GF-D8 (cell line): ENCODE data around the gene CEND1.

ENCODE experiments used
- DNase-seq: peaks from one replicate; lab custom pipeline; 2025; lab: John Stamatoyannopoulos, UW

The CEND1 gene

DNA sequence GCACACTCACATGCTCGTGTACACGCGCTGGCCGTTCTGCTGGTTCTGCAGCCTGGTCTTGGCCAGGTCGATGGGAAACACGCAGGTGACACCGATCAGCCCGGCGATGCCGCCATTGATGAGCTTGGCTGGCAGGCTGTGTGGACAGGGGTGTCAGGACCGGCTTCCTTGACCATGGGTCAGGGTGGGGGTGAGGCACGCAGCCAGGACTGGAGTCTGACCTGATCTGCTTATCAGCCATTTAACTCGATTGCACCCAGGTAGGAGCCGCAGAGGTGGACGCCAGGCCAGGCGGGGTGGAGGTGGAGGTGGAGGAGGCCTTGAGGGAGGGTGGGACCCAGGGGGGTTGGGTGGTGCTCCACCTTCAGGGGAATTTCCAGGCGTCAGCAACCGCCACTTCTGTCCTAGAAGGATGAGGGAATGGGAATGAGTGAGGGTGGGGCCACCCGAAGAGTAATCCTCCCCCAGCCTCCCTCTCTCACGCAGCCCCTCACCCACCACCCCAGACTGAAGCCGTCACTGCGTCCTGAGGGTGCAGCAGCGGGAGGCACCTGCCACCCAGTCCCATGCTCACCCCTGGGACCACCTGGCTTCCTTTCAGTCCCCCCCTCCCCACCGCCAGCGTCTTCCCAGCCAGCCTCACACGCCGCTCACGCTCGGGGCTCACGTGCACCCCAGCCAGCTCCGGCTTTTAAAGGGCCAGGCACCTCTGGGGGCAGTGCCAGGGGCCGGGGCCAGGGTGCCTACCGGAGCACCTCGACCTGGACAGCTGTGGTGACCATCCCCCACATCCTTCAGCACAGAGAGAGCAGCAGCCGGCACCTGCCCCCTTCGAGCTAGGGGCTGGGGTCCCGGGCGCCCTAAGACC is 5.1 kb upstream of the CEND1 start:
- DNase-seq: no peak

DNA sequence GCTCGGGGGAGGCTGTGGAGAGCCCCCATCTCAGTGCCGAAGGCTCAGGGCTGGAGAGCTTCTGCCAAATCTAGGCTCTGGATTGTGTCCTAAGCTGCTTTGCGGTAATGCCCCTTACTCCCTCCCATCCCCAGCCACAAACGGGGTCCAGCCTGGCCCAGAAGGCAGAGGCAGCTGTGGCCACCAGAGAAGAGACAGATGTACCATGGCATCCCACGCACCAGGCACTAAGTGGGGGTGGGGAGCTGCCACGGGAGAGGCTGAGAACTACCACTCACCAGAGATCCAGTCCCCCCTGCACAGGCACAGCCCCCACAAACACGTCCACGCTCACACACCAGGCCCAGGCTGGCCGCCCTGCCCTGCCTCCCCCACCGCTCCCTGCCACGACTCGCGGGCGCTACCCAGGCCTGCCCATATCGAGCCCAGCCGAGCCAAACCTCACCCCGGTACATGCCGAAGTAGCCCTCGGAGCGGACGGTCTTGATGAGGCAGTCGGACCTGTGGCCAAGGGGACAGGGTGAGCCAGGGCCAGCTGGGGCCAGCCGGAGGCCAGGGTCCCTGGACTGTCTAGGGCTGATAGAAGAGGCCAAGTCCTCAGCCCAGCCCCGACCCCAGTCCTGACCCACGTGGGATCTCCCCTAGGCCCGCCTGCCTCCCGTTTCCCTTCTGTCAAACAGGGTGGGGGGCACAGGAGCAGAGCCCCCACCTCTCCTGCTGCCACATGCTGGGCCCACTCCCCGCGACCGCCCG is 4.3 kb upstream of the CEND1 start:
- DNase-seq: no peak

DNA sequence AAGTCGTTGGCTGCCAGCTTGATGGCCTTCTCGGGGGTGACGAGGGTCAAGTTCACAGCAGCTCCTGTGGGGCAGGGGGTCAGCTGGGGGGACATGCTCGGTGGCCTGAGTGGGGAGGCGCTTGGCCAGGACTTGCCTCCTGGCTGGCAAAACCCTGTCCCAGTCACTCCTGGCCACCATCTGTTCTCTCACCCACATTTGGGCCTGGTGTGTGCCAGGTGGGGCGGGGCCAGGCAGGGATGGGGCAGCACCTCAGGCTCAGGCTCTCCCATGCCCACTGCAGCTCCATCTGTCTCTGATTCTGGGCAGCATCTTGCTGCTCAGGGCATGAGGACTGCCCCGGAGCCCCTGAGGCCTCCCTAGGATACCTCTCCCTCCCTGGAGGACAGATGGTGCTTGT is 3.7 kb upstream of the CEND1 start:
- DNase-seq: no peak

DNA sequence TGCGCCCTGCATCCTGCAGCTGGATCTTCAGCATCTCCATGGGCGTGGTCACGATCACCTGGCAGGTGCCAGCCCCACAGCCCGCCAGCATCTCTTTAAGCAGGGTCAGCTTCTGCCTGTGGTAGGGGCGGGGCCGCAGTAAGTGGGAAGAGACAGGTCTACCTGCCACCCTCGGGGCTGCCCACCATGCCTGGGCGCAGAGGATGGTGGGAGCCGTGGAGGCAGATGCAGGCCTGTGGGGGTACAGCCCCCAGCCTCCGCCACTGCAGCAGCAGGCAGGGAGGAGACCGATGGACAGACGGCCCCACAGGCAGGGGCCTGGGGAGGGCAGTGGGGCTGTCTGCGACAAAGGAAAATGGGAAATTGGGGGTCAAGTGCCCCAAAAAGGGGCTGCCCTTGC is 3.0 kb upstream of the CEND1 start:
- DNase-seq: no peak

DNA sequence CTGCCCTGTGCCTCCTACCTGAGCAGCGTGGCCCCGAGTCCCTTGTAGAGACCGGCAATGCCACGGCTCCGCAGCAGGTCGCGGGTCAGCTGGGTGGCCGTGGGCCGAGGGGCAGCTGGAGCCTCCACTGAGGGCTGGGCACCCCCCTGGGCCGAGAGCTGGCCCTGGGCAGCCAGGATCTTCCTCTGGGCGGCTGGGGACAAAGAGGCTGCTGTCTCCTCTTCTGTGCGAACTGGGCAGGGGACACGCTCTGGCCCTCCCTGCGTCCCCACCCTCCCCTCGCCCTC is 2.6 kb upstream of the CEND1 start:
- no peak for DNase-seq

DNA sequence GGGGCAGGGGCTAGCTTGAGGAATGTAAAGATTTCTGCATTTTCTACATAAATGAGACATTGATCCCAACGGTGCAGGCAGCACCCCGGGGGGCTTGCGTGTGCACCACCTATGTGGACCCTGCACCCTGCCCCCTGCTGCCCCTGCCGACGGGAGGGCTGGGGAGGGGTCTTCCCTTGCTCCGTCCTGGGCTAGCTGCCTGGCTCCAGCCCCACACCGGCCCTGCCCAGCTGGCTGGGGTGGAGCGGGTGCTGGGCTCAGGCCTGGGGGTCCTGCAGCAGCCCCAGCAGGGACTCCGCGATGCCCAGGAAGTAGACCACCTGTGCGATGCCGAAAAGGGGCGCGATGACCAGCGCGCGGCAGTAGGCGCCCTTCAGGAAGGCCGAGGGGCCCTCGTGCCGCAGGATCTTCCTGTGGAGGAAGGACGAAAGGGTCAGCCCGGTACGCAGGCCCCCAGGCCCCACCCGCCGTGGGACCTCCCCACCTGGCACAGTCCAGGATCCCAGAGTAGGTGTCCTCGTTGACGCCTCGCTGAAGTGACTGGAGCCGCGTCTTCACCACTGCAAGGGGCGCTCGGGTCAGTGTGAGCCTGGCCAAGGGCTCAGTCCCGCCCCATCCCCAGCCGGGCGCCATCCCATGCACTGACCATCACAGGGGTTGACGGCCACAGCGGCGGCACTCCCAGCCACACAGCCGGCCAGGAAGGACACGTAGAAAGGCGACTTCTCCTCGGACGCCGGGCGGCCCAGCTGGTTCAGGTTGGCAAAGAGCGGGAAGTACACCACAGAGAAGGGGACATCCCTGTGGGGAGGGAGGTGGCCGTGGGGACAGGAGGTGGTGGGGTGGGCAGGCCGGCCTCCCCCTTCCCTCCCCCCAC is 2.0 kb upstream of the CEND1 start:
- no peak for DNase-seq

DNA sequence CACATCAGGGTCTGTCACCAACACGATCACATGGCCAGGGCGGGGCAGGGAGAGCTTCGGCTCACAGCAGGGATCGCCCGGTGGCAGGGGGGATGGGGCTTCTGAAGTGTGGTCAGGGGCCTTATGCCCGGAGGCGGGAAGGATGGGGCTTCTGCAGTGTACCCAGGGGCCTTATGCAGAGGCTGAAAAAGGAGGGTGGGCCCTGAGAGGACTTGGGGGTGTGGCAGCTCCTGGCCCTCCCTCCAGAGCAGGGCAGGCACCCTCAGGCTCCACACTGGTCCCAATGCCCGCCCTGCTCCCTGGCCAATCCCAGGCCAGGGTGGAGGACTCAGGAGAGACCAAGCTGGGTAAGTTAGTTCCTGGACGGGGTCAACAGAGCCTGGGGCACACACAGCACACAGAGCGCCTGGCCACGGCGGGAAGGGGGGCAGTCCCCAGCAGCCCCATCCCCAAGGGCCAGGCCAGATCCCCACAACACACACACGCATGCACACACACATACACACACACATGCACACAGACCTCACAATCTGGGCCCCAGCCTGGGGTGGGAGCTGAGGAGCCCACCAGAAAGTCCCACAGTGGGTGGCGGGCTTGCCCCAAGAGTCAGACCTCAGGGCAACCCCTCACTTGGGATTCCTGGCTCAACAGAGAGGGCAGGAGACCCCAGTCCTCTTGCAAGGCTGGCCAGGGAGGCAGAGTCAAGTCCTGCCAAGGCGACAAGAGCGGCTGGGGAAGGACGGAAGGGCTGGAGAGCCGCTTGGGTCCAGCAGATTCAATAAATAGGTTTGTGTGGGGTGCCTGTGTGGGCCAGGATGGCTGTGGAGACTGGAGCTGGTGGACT is 1.1 kb upstream of the CEND1 start:
- DNase-seq: no peak

DNA sequence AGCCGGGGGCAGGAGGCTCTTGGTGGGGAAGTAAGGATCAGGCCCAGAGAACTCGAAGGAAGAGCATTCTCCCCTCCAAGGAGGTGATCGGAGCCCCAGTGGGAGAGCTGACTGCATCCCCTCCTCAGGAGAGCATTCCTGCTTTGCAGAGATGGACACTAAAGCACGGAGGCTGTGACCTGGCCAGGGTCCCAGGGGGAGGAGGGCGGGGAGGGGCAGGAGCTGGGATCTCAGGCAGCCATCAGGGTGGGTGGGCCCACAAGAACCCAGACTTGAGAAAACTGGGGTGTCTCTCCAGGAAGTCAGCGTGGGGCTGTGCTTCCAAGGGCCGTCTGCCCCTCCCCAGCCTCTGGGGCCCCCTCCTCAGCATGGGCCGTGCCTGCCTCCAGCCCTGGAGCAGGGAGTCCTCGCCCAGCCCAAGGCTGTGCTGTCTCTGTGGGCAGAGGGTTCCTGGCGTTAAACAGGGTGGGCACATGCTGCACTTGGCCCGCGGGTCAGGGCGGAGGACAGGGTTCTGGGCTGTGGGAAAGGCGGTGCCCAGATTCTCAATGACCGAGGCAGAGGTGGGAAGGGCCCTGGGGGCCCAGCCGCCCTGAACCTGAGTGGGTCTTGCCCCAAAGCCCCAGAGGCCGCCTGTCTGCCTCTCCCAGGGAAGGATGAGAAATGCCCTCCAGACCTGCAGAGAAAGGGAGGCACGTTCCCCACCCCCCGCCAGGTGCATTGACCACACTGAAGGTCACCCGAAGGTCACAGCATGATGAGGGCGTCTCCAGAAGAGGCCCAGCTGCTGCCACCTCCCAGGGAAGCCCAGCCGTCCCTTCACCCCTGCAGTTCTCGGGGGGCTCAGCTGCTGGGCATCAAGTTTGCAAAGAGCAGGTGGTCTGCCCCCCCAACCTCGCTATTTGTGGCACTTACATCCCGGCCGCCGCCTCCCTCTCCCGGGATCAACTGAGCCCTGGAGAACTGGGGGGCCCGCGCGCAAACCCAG is 643 bp downstream of the CEND1 start:
- DNase-seq: no peak

DNA sequence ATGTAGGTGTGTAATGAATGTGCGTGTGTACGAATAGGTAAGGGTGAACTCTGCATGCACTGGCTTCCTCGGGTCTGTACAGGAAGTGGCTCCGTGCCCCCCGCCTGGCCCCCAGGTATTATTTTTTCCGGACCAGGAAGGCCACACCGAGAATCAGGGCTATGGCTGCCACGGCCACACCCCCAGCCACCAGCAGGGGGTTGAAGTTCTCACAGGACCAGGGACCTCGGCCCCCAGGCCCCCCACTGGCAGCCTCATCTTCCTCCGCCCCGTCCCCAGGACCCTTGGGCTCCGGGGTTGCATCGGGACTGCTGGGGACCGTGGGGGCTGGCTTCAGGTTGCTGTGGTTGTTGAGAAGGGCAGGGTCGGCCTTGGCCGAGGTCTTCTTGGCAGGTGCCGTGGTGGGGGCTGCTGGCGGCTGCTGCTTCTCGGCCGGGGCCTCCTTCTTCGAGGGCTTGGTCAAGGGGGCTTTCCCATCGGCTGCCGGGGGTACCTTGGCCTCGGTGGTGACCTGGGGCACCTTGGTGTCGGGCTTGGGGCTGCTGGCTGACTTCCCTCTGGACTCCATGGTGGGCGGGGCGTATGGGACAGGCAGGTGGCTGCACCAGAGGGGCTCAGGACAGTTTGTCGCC is 1.8 kb downstream of the CEND1 start:
- DNase-seq: no peak

DNA sequence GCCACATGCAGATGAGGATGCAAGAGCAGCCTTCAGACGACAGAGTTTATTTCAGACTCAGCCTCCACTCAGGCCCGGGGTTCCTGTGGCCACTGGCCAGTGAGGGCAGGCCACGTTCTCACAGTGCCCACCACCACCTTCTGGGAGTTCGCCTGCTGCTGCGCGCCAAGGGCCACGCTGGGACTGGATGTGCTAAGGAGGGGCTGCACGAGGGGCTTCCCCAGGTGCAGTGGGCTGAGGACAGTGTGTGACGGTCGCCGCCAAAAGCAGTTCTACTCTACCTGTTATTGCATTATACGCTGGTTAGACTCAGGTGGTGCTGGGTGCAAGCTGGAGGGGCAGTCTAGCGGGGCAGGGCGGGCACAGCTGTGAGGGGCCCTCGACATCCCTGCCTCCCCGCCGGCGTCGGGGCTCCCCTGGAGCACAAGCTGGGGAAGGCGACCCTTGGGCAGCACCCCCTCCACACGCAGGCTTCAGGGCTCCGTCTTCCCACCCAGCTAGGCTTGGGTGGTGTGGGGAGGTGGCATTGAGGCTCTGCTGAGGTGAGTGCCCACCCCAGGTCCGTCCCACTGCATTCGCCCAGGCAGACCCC is 2.7 kb downstream of the CEND1 start:
- DNase-seq: no peak

DNA sequence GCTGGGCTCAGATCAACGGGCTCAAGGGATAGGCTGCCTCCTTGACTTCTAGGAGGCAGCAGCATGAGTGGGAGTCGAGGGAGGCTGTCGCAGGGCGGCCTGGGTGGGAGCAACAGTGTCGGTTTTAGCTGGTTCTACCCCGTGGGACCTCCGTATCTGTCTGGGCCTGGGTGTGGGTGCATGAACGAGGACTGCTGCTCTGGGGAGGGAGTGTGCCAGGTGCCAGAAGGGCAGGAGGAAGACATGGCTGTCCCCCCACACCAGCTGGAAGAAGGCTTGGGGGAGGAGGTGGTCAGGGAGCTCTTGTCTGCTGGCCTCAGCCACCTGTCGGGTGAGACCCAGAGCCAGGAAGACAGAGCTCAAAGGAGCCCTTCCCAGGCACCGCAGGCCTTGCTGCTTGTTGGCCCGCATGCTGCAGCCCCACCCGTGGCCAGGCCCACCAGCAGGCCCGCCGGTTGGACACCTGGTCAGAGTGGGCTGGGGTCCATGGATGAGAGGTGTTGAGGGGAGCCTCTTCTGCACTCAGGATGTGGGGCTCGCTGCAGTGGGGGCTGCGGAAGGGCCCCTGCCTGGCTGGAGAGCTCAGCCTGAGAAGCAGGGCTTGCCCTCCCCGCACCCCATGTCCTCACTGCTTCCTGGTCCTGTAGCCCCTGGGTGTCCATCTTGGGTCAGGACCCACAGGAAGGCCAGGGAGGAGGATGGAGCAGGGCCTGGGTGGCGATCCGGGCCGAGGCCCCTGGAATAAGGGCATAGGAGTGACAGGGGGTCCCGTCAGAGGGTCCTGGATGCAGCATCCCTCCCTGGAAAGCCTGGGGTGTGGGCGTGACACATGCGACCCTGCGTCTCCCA is 3.4 kb downstream of the CEND1 start:
- DNase-seq: no peak

DNA sequence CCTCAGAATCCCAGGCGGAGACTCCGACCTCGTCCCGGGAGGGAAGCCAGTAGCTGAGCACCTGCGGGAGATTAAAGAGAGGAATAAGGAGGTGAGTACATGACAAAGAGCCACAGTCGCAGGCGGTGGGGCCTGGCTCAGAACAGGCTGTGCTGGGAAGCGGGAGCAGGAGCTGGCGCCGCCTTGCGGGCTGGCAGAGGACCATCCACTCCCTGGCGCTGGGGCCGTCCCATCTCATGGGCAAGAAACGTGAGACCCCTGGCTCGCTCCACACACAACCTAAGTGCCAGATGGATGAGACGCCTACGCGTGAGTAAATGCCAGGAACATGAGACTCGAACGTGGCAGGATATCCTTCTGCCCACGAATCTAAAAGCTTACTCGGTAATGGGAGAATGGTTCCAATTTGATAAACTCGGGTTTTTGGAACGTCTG is 6.3 kb downstream of the CEND1 start:
- no peak for DNase-seq

DNA sequence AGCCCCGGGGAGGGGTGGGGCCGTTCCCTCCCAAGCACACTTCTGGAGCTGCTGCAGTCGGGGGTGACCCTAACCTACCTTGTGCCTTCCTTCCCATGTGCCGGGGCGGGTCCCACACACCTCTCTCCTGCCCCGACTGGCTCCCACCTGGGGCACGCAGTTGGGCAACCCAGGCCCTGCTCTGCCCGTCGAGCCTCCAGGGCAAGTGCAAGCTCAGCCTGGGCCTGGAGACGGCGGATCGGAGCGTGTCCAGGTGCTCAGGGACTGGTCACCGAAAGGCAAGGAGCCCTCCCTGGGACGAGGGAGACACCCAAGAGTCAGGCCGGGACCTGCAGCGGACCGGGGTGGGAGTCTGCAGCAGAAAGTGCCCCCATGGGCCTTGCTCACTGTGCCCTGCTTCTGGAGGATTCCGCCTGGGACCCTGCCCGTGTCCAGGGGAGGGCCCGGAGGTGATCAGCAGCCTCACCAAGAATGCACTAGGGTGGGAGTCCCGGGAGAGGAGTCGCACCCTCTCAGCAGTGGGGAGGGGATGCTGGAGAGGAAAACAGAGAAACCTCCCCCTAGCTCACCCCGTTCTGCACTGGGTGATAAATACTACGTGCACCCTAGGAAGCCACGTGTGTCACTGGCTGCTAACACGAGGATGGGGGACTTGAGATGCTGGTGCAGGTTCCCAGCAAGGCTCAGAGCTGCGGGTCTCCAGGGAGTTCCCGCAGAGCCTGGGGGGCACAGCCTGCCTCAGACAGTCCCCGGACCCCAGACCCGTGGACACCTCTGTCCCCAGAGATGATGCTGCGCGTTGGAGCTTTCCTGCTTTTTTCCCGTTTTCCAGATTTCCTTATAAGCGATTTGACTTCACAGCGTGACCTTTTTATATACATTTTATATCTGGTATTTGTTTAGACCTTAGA is 7.4 kb downstream of the CEND1 start:
- DNase-seq: no peak

DNA sequence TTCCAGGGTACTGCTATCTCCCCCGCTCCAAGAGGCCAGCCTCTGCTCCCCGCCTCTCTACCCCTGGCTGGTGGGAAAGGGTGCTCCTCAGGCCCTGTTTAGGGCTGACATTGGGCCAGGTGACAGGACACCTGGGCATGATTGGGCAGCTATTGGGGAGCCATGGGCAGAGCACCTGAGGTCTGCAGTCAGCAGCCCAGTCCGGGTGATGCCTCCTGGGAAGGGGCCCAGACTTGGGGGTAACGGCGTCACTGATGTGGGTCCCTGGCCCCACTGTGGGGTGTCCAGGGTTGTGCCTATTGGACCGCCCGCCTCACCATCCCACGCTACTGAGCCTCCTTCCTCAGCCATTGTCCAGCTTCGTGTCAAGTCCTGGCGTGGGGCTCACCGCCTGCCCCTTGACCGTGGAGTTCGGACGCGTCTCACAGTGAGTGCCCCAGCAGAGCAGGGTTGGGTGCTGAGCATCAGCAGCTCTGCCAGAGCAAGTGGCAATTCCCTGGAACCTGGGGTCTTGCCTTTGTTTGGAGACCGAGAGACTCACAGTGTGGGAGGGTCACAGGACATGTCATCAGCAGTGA is 9.8 kb downstream of the CEND1 start:
- DNase-seq: no peak

DNA sequence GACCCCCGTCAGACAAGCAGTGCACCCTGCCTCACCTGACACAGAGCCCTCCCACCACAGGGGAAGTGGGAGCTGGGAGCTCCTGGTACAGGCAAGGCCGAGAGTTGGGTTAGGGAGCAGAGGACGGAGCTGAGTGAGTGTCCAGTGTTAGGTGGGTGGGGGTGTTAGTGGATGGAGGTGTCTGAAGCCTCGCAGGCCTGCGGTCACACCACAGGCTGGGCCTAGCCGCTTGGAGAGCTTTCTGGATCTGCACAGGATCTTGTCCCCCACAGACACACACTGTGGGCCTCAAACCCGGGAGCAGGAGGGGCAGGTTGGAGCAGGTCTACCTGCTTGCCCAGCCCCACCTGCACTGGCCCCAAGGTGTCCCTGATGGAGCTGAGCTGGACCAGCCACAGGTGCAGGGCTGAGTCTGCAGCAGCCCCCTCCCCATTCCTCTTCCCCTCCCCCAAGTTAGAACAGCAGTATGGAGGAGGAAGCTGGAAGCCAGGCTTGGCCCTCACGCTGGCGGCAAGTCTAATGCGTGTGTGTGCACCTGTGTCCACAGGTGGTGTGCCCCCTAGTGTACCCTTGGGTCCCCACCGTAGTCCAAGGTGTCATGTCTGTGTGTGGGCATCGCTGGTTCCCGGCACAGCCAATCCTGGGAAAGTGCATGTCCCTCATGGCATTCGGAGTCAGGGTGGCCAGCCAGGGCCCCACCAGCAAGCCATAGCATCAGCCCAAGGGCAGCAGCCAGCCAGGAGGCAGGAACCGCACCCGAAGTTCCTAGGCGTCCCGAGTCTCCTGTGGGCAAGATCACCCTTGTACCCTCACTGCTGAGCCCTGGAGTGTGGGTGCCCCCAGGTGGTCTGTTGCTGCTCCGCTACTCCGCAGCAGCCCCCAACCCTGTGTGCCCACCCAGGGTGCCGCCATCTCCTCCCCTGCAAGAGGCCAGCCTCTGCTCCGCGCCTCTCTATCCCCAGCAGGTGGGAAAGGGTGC is 10.6 kb downstream of the CEND1 start:
- no peak for DNase-seq
